Measurements from ENCODE around the gene CDKAL1.

DNA sequence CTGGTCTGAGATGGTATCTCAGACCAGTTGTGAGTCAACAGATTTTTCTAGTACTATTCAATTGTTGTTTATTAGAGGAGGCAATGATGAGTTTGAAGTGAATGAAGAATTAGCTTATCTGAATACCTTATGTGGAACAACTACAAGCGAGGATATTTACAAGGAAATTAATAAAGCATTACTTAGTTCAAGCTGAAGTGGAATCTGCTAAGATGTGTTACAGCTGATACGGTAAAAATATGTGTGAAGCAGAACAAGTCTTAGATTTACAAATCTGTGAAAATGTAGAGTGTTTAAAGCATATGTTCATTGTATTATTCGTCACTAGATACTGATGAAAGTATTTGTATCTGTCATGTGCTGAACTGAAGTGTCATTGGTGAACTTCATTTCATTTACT, 272.4 kb downstream of the CDKAL1 start:
- no peak for TF ChIP-seq EP300 (IDR thresholded peaks at IDR 0.05)
- no peak for TF ChIP-seq POLR2AphosphoS5 (IDR thresholded peaks at IDR 0.05)
- TF ChIP-seq, protein P1, sequence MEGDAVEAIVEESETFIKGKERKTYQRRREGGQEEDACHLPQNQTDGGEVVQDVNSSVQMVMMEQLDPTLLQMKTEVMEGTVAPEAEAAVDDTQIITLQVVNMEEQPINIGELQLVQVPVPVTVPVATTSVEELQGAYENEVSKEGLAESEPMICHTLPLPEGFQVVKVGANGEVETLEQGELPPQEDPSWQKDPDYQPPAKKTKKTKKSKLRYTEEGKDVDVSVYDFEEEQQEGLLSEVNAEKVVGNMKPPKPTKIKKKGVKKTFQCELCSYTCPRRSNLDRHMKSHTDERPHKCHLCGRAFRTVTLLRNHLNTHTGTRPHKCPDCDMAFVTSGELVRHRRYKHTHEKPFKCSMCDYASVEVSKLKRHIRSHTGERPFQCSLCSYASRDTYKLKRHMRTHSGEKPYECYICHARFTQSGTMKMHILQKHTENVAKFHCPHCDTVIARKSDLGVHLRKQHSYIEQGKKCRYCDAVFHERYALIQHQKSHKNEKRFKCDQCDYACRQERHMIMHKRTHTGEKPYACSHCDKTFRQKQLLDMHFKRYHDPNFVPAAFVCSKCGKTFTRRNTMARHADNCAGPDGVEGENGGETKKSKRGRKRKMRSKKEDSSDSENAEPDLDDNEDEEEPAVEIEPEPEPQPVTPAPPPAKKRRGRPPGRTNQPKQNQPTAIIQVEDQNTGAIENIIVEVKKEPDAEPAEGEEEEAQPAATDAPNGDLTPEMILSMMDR (IDR thresholded peaks at IDR 0.05), result no peak
- TF ChIP-seq POLR2A (IDR thresholded peaks at IDR 0.05), result no peak
